Transverse colon (tissue), 4 donors: ENCODE data around the gene TPD52L1.

Experiments
- EP300 ChIP-seq: sonication (generic); formaldehyde crosslinking; IDR thresholded peaks from one replicate; pipeline ENCODE4 v1.6.1; 2017; ENCODE audit warnings: antibody characterized with exemption, low read depth
- POLR2A ChIP-seq: fragments of 450-650 bp; IDR thresholded peaks from one replicate; pipeline ENCODE4 v1.6.1; 2016; ENCODE audit warnings: antibody characterized with exemption, mild to moderate bottlenecking, moderate library complexity
- POLR2AphosphoS5 ChIP-seq, 3 donors: sonication (generic); formaldehyde crosslinking; IDR thresholded peaks; one replicate each; pipeline ENCODE4 v1.6.1; 2016; ENCODE audit warnings: antibody characterized with exemption in 3 of 3
- TF ChIP-seq, protein P1 (sequence below), 5 experiments: fragments of 200-600 bp in 3 of 5; fragments of 450-650 bp in 2 of 5; sonication (generic) in 3 of 5; IDR thresholded peaks; 1 replicate in 2 of 5; 2 replicates in 3 of 5; pipeline ENCODE4 v1.5.1; 2016 to 2017; ENCODE audit warnings: antibody characterized with exemption in 5 of 5, inconsistent platforms in 3 of 5, mild to moderate bottlenecking in 2 of 5, moderate library complexity in 1 of 5

DNA sequence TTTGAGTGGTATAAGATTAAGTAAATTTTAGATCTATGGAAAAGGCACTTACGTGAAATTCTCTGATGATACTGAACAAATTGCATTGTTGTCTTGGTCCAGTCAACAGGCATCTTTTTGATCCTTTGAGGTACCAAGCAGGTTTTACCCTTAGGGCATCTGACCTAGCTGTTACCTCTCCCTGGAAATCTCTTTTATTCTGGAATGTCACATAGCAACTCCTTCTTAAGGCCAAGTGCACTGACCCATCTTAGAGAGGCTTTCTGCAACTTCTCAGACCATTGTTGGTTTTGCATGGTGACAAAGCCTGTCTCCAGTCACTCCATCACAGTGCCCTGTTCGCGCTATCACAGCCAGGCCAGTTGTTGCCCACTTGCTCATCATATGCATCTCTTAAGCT lies 42.0 kb downstream of the TPD52L1 start:
- TF ChIP-seq, protein P1, sequence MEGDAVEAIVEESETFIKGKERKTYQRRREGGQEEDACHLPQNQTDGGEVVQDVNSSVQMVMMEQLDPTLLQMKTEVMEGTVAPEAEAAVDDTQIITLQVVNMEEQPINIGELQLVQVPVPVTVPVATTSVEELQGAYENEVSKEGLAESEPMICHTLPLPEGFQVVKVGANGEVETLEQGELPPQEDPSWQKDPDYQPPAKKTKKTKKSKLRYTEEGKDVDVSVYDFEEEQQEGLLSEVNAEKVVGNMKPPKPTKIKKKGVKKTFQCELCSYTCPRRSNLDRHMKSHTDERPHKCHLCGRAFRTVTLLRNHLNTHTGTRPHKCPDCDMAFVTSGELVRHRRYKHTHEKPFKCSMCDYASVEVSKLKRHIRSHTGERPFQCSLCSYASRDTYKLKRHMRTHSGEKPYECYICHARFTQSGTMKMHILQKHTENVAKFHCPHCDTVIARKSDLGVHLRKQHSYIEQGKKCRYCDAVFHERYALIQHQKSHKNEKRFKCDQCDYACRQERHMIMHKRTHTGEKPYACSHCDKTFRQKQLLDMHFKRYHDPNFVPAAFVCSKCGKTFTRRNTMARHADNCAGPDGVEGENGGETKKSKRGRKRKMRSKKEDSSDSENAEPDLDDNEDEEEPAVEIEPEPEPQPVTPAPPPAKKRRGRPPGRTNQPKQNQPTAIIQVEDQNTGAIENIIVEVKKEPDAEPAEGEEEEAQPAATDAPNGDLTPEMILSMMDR (IDR thresholded peaks at IDR 0.05), result no peak
- TF ChIP-seq POLR2A, result no peak
- no peak for TF ChIP-seq EP300
- TF ChIP-seq POLR2AphosphoS5 (IDR thresholded peaks at IDR 0.05), result no peak
